IMR-90 (cell line): ENCODE data around the gene EVL. TPM values are rescaled to one million over a fixed set of nuclear protein-coding genes. Genes with fewer than 3 reads are reported as not detected.

Experiments used
- ATAC-seq: fragments of 200-7000 bp; cut with Tn5 transposase; 2 replicates; pipeline ENCODE4 v1.9.1; 2020; ENCODE audit warnings: low read depth, mild to moderate bottlenecking, moderate library complexity
- BruUV-seq: library from RNA; stranded (reverse); fragments of 400-500 nt; replicated peaks from 2 replicates; lab custom pipeline; 2021; lab: Mats Ljungman, UMichigan
- CTCF ChIA-PET: fragments of 300-600 bp; formaldehyde crosslinking; extraction: SDS; loops from one replicate; lab custom pipeline; 2021; ENCODE audit warnings: antibody characterized with exemption; lab: Yijun Ruan, JAX
- POLR2A ChIA-PET: fragments of 300-600 bp; sonication (Branson Sonifier 250); formaldehyde crosslinking; loops from one replicate; lab custom pipeline; 2022; ENCODE audit warnings: antibody characterized with exemption; ENCODE audit not compliant: unreplicated experiment; lab: Charles Lee
- DNase-seq: peaks from one replicate; pipeline ENCODE4 v3.0.0; 2013
- H2AFZ ChIP-seq: replicated peaks from 2 replicates; pipeline ENCODE3; 2013; ENCODE audit warnings: low read length, mild to moderate bottlenecking; ENCODE audit not compliant: poor library complexity
- H2AK5ac ChIP-seq: 2 replicates; pipeline ENCODE4 v1.6.1; 2013; ENCODE audit warnings: low read depth, low read length, inconsistent platforms
- H2AK9ac ChIP-seq: replicated peaks from 2 replicates; pipeline ENCODE3; 2013; ENCODE audit warnings: mild to moderate bottlenecking, low read depth, low read length, moderate library complexity; ENCODE audit not compliant: poor library complexity
- H2BK120ac ChIP-seq: 2 replicates; pipeline ENCODE4 v1.6.1; 2013; ENCODE audit warnings: low read depth, low read length, inconsistent platforms
- H2BK15ac ChIP-seq: 3 replicates; pipeline ENCODE4 v1.6.1; 2013; ENCODE audit warnings: low read depth, low read length, inconsistent platforms
- H2BK20ac ChIP-seq: 2 replicates; pipeline ENCODE4 v1.6.1; 2013; ENCODE audit warnings: low read depth, mild to moderate bottlenecking, inconsistent platforms, low read length, moderate library complexity
- H2BK5ac ChIP-seq: 2 replicates; pipeline ENCODE4 v1.6.1; 2013; ENCODE audit warnings: mild to moderate bottlenecking, low read depth, low read length, inconsistent platforms; ENCODE audit not compliant: poor library complexity, severe bottlenecking
- H3K14ac ChIP-seq: replicated peaks from 2 replicates; pipeline ENCODE4 v1.6.1; 2013; ENCODE audit warnings: low read depth, low read length, inconsistent platforms
- H3K18ac ChIP-seq: 2 replicates; pipeline ENCODE4 v1.6.1; 2013; ENCODE audit warnings: low read depth, low read length, control low read depth
- H3K23ac ChIP-seq: 2 replicates; pipeline ENCODE4 v1.6.1; 2013; ENCODE audit warnings: low read depth, low read length, inconsistent platforms
- H3K27ac ChIP-seq: 2 replicates; pipeline ENCODE4 v1.5.1; 2013; ENCODE audit warnings: mild to moderate bottlenecking, control low read depth, low read length; ENCODE audit not compliant: insufficient read depth
- H3K27me3 ChIP-seq: 2 replicates; pipeline ENCODE4 v1.6.1; 2013; ENCODE audit warnings: low read length; ENCODE audit not compliant: control insufficient read depth, insufficient read depth
- H3K36me3 ChIP-seq: 2 replicates; pipeline ENCODE4 v1.6.1; 2013; ENCODE audit warnings: low read length, mixed read lengths; ENCODE audit not compliant: control insufficient read depth, insufficient read depth
- H3K4ac ChIP-seq: 2 replicates; pipeline ENCODE4 v1.6.1; 2013; ENCODE audit warnings: low read depth, low read length, inconsistent platforms
- H3K4me1 ChIP-seq: 2 replicates; pipeline ENCODE4 v1.6.1; 2013; ENCODE audit warnings: low read length, mixed read lengths; ENCODE audit not compliant: control insufficient read depth, insufficient read depth
- H3K4me2 ChIP-seq: 2 replicates; pipeline ENCODE4 v1.6.1; 2013; ENCODE audit warnings: low read depth, mild to moderate bottlenecking, control low read depth, low read length, moderate library complexity
- H3K4me3 ChIP-seq: 2 replicates; pipeline ENCODE4 v1.5.1; 2013; ENCODE audit warnings: low read depth, mild to moderate bottlenecking, control low read depth, low read length, moderate library complexity; ENCODE audit not compliant: insufficient read depth
- H3K56ac ChIP-seq: 2 replicates; pipeline ENCODE4 v1.6.1; 2013; ENCODE audit warnings: low read length, inconsistent platforms; ENCODE audit not compliant: insufficient read depth; ENCODE audit errors: extremely low read depth
- H3K79me1 ChIP-seq, 2 experiments: 2 replicates each; pipeline ENCODE4 v1.6.1; 2013; ENCODE audit warnings: low read length in 2 of 2, inconsistent platforms in 1 of 2, low read depth in 1 of 2
- H3K9ac ChIP-seq: 2 replicates; pipeline ENCODE4 v1.6.1; 2013; ENCODE audit warnings: low read depth, low read length, control low read depth
- H3K9me1 ChIP-seq: 2 replicates; pipeline ENCODE4 v1.6.1; 2013; ENCODE audit warnings: low read length, inconsistent platforms; ENCODE audit not compliant: insufficient read depth
- H3K9me3 ChIP-seq: 2 replicates; pipeline ENCODE4 v1.6.1; 2013; ENCODE audit warnings: low read length; ENCODE audit not compliant: control insufficient read depth, insufficient read depth
- H4K20me1 ChIP-seq: 2 replicates; pipeline ENCODE4 v1.6.1; 2013; ENCODE audit warnings: low read length, inconsistent platforms; ENCODE audit not compliant: insufficient read depth
- H4K5ac ChIP-seq: 2 replicates; pipeline ENCODE4 v1.6.1; 2013; ENCODE audit warnings: mild to moderate bottlenecking, low read depth, low read length, control low read depth
- H4K8ac ChIP-seq, 2 experiments: 2 replicates each; pipeline ENCODE4 v1.6.1; 2013; ENCODE audit warnings: low read depth in 2 of 2, low read length in 2 of 2, control low read depth in 1 of 2, inconsistent platforms in 1 of 2
- H4K91ac ChIP-seq: 2 replicates; pipeline ENCODE4 v1.6.1; 2013; ENCODE audit warnings: low read depth, low read length, inconsistent platforms; ENCODE audit not compliant: insufficient read depth
- CEBPB ChIP-seq: IDR thresholded peaks from 2 replicates; pipeline ENCODE4 v1.6.1; 2012; ENCODE audit warnings: low read depth, low read length, improper control_type of control experiment
- FOS ChIP-seq: fragments of 150-350 bp; IDR thresholded peaks from 2 replicates; pipeline ENCODE4 v1.6.1; 2016; ENCODE audit warnings: low read depth, low read length
- MAFK ChIP-seq: IDR thresholded peaks from 2 replicates; pipeline ENCODE4 v1.6.1; 2012; ENCODE audit warnings: low read depth, low read length, improper control_type of control experiment
- MAZ ChIP-seq: IDR thresholded peaks from 2 replicates; pipeline ENCODE4 v1.6.1; 2012; ENCODE audit warnings: low read depth, mild to moderate bottlenecking, low read length, improper control_type of control experiment, moderate library complexity, borderline replicate concordance
- SMC3 ChIP-seq: fragments of 150-350 bp; IDR thresholded peaks from 2 replicates; pipeline ENCODE4 v1.6.1; 2016; ENCODE audit warnings: low read depth, mild to moderate bottlenecking, antibody characterized with exemption, low read length, moderate library complexity
- WGBS, 2 experiments: methylation state at CpG; one replicate each; pipeline versions ENCODE4 v1.1.5 to v1.1.7; 2013; ENCODE audit warnings: missing lambda C conversion rate in 2 of 2; ENCODE audit not compliant: insufficient read length in 1 of 2; ENCODE audit errors: extremely low coverage in 2 of 2; 5-methylcytosine and 5-hydroxymethylcytosine counted together
- dilution Hi-C: fragments of 300-500 bp; cut with HindIII; formaldehyde crosslinking; loops from one replicate; pipeline ENCODE4 v1.14.3; 2018; ENCODE audit warnings: low sequenced_read_pairs; ENCODE audit not compliant: unreplicated experiment
- in situ Hi-C: fragments of 300-500 bp; cut with MboI; formaldehyde crosslinking; loops from 3 replicates; pipeline ENCODE4 v1.14.3; 2019; ENCODE audit warnings: low sequenced_read_pairs, inconsistent platforms, mixed read lengths
- intact Hi-C: fragments of 100-400 bp; cut with micrococcal nuclease; formaldehyde crosslinking; loops from 2 replicates; pipeline ENCODE4 v1.10.0; 2022
- polyA plus RNA-seq, 3 experiments: library from polyadenylated mRNA; depleted of rRNA; stranded (reverse); fragments of >200 nt; gene quantifications; 2 replicates each; pipeline ENCODE4 v1.2.3, GENCODE V29; 2012; ENCODE audit warnings: low replicate concordance in 1 of 3
- total RNA-seq: library from RNA; depleted of rRNA; stranded (reverse); fragments of >200 nt; gene quantifications from 2 replicates; pipeline ENCODE4 v1.2.3, GENCODE V29; 2012

EVL gene
- total and polyA plus RNA-seq, 2 of the 4 experiments (the other 2 are of a cell fraction) = 7.2 to 36.5 TPM

DNA sequence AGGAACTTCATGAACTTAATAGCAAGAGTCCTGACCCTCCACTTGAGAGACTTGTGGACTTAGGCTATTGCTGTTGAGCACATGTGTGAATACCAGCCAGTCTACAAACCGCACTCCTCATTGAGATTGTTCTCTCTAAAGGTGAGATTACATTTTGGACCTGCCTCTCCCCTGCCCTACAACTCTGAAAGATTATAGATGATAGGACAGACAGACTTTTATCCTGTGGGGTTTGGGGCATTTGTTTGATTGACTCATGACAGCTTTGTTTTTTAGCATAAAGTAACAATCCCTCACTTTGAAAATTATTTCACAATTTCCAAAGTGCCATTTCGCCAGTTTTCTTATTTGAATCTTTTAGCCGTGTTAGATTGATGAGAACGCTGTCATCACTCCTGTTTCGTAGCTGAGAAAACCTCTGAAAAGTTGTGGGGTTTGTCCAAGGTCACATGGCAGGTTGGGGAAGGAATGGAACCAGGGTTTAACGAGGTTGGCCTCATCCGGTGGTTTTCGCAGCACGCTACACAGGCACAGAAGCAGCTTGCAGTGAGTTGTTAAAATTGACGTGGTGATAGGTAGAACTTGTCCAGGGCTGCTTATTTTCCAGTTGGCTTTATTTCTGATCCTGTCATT, 836 bp downstream of the EVL start:
- Histone ChIP-seq H3K4me1 (no peaks in the 10 kb centered on the region), H2AK9ac (no peak overlapping the region), H3K27ac (no peak overlapping the region), H3K4ac (no peak overlapping the region), H3K23ac (no peak overlapping the region), H4K20me1 (no peaks in the 10 kb centered on the region), H2AK5ac (no peak overlapping the region), H4K5ac (no peak overlapping the region), H2AFZ (no peak overlapping the region), H3K4me2 (no peak overlapping the region), H3K56ac (no peak overlapping the region), H3K9me1 (no peaks in the 10 kb centered on the region; the same call in 1 of the 2 replicates), H4K91ac (no peak overlapping the region), H3K36me3 (no peaks in the 10 kb centered on the region), H3K27me3 (no peaks in the 10 kb centered on the region), H3K18ac (no peak overlapping the region), H2BK5ac (no peak overlapping the region), H2BK120ac (no peak overlapping the region), H3K9me3 (no peaks in the 10 kb centered on the region), H4K8ac (no peak overlapping the region), H3K79me1 (peaks cover 3 to 17% of the 10 kb centered on the region in 2 experiments; a peak in 3 of 4 replicates), H3K9ac (no peak overlapping the region), H3K14ac (no peak overlapping the region), H3K4me3 (no peak overlapping the region), H2BK20ac (no peak overlapping the region), H2BK15ac (no peak overlapping the region)
- ChIA-PET CTCF (no interaction called here), POLR2A (no interaction called here)
- intact Hi-C loops = no loop called here
- WGBS, 2 experiments = 85% methylated on average over 4 of the region's 10 CpGs; no CpG with 5 or more reads in 1 of the 2 experiments
- dilution Hi-C loops = no loop called here
- no TSS peak for BruUV-seq
- in situ Hi-C loops = no loop called here
- TF ChIP-seq CEBPB (no peak), MAZ (no peak), MAFK (no peak), FOS (no peak), SMC3 (no peak)
- ATAC-seq (no peak), DNase-seq (no peak)
